ENCODE measurements around the gene SASH1.

DNA sequence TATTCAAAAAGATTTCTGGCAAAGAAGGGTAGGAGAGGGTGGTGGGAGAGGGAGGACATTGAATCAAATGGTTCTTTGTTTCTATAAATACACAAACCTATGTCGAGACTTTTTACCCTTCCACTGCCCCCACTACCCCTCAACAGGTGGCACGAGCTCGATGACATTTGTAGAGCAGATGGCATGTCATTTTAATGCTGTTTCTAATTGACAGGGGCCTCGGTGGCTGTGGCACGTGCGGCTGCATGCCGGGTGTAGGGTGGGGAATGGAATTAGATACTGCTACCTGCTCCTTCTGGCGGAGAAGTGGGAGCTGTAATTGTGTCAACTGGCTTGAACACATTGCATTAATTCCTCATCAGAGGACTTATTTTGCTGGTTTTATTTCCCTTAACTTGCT, 29.1 kb upstream of the SASH1 start:
- TF ChIP-seq, protein P1, sequence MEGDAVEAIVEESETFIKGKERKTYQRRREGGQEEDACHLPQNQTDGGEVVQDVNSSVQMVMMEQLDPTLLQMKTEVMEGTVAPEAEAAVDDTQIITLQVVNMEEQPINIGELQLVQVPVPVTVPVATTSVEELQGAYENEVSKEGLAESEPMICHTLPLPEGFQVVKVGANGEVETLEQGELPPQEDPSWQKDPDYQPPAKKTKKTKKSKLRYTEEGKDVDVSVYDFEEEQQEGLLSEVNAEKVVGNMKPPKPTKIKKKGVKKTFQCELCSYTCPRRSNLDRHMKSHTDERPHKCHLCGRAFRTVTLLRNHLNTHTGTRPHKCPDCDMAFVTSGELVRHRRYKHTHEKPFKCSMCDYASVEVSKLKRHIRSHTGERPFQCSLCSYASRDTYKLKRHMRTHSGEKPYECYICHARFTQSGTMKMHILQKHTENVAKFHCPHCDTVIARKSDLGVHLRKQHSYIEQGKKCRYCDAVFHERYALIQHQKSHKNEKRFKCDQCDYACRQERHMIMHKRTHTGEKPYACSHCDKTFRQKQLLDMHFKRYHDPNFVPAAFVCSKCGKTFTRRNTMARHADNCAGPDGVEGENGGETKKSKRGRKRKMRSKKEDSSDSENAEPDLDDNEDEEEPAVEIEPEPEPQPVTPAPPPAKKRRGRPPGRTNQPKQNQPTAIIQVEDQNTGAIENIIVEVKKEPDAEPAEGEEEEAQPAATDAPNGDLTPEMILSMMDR (conservative IDR thresholded peaks at IDR 0.05 in 1 of 2, IDR thresholded peaks at IDR 0.05 in 1 of 2; ENCODE audit: extremely low read depth in 1 of 2, insufficient read depth in 1 of 2, low read depth in 1 of 2, low read length in 2 of 2), result no peak
- TF ChIP-seq EZH2 (IDR thresholded peaks at IDR 0.05; ENCODE audit: borderline replicate concordance, low read length), result no peak

All from mammary epithelial cell (primary cell).